Measurements from ENCODE around the gene MYLK.

The MYLK gene

DNA sequence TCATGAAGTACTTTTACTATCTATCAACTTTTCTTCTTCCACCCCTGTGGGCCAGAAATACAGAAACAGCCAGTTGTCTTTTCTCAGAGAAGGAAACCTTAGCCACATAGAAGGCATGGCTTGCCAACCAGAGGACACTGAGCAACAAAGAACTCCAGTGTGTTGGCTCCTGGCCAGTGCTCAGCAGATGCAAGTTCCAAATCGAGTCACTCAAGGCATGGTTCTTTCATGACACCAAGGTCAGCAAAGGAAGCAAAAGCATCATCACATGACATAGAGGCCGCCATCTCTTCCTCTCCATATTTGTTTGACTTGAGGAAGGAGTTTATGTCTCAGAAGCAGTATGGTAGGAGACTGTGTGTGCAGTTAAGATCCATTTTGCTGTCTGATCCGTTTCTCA, 92.2 kb downstream of the MYLK start:
- DNase-seq, result no peak

- DNase-seq, result no peak
Measured at GRCh38 chr3:123791417-123791816, 92.7 kb downstream of the MYLK start.

DNA sequence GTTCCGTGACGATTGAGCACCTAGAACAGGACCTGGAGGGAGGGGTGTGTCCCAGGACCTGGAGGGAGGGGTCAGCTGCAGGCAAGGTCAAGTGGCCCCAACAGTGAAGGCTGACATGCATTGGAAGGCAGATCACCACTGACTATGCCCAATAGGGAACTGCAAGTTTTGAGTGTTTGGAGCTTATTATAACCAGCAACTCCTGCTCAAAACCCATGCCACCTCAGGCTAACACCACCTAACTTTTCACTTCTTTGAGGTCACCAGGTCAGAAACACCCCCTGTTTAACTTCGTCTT, 93.1 kb downstream of the MYLK start:
- no peak for DNase-seq

- DNase-seq, result no peak
Measured at GRCh38 chr3:123790254-123791072, 93.7 kb downstream of the MYLK start.

DNA sequence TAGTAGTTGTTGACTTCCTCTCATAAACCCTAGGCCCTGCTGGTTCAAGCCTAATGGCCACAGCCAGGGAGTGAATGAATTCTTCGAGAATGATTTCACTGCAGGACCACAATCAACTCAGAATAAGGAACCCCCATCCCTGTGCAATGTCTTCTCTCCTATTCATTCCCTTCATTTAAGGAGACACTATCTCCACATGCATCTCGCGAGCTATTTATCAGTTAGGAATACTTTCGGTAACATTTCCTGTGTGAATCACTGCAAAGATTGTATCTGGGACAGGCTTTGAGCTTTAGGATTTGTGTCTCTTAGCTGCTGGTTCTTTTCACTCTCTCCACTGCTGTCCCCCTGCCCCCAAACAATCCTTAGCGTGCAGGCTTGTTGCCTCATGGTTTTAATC, 94.4 kb downstream of the MYLK start:
- no peak for DNase-seq

GRCh38 chr3:123789160-123789559, 95.0 kb downstream of the MYLK start:
- no peak for DNase-seq

DNA sequence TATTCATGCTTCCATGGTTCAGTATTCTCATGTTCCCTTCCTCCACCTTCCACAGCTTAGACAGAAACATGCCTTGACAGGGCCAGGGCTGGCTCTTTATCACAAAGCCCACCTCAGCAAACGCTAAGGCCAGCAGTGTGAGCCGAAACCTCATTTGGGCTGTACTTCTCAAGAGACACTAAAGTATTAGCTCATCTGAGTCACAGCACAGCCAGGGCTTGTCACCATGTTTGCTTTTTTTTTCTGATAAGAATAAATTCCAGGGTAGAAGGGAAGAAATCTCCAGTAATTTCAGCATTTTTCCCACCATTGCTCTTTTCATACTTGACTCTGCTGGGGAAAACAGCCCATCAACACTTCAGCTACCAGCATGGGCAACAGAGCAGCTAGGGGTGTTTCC, 95.4 kb downstream of the MYLK start:
- no peak for DNase-seq

- no peak for DNase-seq
Measured at GRCh38 chr3:123787133-123787532, 97.0 kb downstream of the MYLK start.

GRCh38 chr3:123785602-123786001, 98.5 kb downstream of the MYLK start:
- DNase-seq, result no peak

GRCh38 chr3:123783811-123784210, 100.3 kb downstream of the MYLK start:
- DNase-seq, result no peak

DNA sequence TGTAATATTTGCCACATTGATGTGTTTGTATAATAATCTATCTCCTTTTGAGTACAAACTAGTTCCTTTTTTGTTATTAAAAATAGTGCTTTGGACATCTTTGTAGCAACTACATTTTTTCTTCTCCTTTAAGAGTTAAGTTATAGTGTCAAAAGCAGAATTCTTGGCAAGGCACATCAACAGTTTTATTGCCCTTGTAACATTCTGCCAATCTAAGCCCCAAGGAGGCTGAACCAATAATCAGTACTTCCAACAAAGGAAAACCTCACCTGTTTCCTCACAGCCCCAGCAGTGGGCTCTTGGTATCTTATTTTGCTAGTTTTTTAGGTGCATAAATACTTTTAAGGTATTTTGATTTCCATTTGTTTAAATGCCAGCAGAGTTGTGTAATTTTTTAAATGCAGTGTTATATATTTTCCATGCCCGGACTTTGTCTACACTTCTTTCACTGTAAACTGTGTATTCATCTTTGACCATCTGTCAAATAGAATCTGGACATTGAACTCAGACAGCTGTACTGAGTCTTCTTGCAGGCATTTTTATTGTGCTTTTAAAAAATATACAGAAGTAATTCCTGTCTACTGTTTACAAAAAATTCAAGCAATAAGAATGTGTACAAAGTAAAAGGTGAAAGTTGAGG, 101.0 kb downstream of the MYLK start:
- DNase-seq, result no peak

DNA sequence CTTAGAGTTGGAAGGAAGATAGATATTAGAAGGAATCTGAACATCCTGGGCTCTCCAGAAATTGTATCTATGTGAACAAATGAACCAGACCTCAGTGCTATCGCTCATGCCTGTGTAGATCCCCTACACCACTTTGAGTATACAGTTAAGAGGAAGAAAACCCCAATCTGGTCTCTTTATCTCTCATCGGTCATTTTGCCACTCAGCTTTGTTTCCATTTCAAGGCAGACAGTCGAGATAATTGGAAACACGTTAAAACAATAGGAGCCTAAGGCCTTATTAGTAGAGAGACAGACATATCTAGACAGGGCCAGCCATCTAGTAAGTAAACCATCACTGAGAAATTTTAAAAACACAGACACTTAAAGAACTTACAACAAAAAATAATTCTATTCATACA, 101.6 kb downstream of the MYLK start:
- DNase-seq, result no peak

- DNase-seq, result no peak
Measured at GRCh38 chr3:123781571-123782275, 102.4 kb downstream of the MYLK start.

DNA sequence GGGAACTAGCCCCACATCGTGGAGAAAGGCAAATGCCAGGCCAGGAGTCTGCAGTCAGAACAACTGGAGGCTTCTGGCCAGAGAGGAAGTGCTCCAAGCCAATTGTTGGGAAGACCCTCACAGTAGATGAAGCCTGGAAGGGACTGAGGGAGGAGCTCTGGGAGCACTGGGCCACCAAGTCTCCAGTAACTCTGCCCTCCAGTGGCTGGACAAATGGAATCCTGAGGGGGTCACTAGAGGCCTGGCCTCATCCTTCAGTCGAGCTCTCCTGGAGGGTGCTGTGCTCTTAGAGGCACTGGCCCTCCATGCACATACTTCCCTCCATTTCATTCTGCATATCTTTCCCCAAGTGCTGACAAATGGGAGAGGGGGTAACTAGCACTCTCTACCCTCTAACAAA, 103.0 kb downstream of the MYLK start:
- DNase-seq, result no peak

GRCh38 chr3:123780656-123781055, 103.5 kb downstream of the MYLK start:
- no peak for DNase-seq

GRCh38 chr3:123779655-123780231, 104.4 kb downstream of the MYLK start:
- DNase-seq, result no peak

DNA sequence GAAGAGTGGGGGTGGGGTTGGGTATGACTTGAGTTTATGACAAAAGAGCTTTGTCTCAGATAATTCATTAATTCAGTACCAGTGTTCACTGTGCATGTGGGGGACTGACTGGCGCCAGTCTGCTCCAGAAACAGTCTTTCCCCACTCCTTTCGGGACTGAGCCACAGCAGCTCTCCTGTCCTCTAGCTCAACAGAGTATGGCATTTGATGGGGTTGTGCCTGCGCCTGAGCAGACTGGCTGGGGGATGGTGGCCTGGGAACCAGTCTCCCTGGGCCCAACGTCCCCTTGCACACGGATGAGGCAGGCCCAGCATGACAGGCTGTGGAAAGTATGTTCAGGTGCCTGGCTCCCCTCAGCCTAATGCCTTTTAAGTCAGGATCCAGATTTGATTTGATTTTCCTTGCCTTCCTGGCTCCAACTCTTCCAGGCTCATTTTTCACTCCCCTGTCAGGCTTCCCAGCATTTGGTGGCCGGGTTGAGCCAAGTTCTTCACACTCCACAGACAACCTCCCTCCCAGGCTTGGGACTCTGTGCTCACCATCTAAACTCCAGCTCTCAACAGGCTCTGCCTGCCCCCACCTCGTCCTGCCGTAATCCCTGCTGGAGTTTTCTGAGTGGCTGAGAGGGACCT, 105.0 kb downstream of the MYLK start:
- DNase-seq, result no peak

- no peak for DNase-seq
Measured at GRCh38 chr3:123778525-123778924, 105.6 kb downstream of the MYLK start.

DNA sequence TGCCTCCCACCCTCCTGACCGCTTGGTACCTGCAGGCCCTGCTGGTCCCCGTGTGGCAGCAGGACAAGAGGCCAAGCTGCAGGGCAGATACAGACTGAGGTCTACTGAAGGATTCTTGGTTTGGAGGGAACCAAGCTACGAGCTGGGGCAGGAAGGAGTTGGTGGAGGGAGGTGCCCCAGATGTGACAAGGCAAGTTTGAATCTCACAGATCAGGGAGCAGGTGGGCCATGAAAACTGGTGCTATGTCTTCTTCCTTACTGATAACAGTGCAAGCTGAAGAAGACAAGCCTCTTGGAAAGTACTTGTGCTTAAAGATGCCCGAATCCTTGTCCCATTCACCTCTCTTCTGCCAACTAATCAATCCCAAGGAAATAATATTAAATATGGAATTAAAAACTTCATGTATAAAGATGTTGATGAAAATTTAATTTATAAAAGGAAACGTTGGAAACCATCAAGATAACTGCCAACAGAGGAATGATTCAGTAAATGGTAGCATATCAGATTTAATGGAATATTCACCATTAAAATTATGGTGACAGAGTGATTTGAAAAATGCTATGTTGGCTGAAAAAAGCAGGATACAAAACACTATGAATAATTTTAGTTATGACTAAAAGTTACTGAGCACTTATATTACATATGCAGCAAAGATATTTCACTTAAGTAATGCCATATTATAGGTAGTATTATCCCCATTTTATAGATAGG, 107.9 kb downstream of the MYLK start:
- DNase-seq, result no peak

GRCh38 chr3:123774474-123774873, 109.7 kb downstream of the MYLK start:
- no peak for DNase-seq

- DNase-seq, result no peak
Measured at GRCh38 chr3:123773681-123774431, 110.3 kb downstream of the MYLK start.

- no peak for DNase-seq
Measured at GRCh38 chr3:123769356-123769743, 114.8 kb downstream of the MYLK start.
